ENCODE results near the gene COMMD9.

Gene COMMD9

DNA sequence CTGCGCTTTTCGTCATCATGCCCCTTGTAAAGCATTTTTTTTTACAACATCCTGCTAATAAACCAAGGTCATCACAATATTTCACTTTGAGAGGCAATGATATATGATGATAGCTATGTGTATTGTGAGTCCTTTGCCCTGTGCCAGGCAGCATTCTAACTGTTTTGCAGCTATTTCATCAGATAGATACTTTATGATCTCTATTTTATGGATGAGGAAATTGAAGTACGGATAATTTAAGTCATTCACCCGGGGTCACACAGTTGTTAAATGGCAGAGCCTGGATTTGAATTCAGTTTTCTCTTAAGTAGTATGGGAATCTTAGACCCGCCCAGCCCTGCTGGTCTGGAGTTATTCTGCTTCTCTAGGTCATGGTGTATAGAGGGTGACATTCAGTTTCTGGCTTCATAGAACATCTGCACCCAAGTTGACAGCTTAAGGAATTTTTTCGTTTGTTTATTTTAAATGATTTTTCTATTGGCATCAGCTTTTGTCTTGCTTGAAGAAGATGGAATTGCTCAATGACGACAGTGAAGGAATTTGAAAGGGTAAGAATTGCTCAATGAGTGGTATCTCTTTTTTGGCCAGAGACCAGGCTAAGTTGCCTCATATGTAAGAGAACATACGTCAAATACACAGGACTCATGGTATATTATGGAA, 7.8 kb upstream of the COMMD9 start:
- DNase-seq (ENCODE audit: low read depth): peak; percentile 98

DNA sequence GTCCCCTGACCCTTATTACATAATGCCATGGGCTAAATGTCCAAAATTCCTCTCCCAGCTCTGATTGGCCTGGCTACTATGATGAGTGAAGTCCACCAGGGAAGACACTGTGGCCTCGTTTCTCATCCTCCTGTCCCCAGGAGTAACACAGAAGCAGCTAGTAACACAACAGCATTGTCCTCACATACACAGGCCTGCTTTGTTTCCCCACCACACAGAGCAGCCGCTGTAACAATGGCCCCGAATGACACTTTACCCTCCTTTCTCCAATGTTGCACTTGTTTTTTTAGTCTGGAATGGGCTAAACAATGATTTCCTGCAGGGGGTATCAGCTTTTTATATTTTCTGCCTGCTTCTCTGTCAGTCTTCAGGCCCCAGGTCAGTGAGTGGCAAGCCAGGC, 6.7 kb upstream of the COMMD9 start, which contains the start of gene PRR5L:
Gene PRR5L, plus strand, starts transcription at position 363 of the 400 bp plus-strand sequence. CDS start 104,834 bp downstream, outside the sequence.
- no peak for DNase-seq (ENCODE audit: low read depth)

- DNase-seq (ENCODE audit: low read depth): peak; percentile 54
These were observed 3.1 kb upstream of the COMMD9 start for GRCh38 chr11:36292311-36292722.

DNA sequence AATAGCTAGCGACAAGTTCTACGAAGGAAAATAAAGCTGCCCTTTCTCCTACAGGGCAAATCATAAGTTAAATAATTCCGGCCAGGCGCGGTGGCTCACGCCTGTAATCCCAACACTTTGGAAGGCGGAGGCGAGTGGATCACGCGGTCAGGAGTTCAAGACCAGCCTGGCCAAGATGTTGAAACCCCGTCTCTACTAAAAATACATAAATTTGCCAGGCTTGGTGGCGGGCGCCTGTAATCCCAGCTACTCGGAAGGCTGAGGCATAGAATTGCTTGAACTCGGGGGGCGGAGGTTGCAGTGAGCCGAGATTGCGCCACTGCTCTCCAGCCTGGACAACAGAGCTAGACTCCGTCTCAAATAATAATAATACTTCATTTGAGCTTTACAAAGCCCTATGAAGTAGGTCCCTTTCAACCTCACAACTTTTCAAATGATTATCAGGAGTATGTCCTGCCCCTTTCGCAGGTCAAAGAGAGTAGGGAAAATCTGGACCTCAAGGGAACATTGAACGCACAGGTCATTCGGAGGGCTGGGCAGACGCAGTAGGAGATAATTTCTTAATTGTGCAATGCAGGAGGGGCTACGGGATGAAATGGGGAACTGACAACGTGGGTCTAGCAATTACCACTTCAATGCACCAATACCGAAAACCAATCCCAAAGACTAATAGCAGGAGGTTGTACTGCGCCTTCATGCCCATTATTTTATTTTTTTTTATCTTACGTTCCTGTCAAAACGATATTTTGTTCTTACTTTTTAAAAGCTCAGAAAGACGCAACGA, 590 bp downstream of the COMMD9 start:
- no peak for DNase-seq (ENCODE audit: low read depth)

DNA sequence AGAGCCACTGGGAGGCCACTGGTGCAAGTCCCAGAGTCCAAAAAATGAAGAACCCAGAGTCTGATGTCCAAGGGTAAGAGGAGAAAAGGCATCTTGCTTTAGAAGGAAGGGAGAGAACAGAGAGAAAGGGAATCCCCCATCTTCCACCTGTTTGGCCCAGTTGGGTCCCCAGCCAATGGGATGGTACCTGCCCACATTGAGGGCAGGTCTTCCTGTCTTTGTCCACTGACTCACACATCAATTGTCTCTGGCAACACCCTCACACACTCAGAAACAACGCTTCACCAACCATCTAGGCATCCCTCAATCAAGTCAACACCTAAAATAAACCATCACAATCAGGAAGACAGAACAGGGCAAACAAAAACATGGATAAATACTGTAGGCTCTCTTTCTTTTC, 6.3 kb downstream of the COMMD9 start:
- DNase-seq (ENCODE audit: low read depth): no peak

DNA sequence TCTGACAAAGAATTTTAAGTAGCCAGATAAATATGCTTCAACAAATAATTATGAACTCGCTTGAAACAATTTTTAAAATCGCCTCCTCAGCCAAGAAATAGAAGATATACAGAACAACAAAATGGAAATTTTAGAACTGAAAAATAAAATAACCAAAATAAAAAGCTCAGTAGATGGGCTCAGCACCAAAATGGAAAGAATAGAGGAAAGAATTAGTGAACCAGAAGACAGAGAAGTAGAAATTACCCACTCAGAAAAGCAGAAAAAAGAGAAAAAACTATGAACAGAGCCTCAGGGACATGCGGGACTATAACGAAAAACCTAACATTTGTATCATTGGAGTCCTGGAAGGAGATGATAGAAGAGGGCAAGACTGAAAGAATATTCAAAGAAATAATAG, 7.4 kb downstream of the COMMD9 start:
- no peak for DNase-seq (ENCODE audit: low read depth)

DNA sequence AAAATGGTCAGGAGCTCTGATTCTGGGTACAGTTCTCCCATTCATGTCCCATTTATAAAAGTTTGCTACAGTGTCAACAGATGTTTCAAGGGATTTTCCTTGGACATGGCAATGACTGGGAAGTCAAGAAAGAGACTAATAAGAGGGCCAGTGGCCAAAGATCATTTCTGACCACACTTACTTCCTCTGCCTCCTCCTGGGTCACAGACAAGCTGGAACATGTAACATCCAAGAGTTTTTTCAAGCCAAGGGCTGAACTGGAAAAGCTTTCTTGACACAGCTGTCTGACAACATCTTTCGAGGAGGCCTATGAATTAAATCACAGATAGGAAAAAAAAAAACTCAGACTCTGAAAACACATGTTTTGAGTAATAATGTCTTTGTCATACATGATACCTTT, 8.7 kb downstream of the COMMD9 start:
- no peak for DNase-seq (ENCODE audit: low read depth)

GRCh38 chr11:36278531-36279282, 10.5 kb downstream of the COMMD9 start:
- DNase-seq (ENCODE audit: low read depth): peak; percentile 68

GRCh38 chr11:36274414-36274813, 14.8 kb downstream of the COMMD9 start:
- no peak for DNase-seq (ENCODE audit: low read depth)

DNA sequence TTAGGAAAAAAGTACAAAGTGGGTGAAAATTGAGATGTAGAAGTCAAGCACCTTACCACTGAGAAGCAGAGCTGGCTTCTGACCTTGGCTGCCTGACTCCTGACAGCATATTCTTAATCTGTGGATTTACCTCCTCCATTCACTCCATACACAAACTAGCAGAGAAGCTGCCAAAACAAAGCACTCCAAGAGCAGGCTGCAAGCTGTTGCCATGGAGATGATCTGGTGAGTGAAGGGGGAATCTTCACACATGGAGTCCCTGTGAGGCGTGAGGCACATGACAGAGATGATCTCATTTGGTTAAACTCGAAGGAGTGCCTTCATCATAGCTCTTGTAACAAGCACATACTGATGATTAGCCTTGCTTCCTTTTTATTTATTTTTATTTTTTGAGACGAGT, 16.1 kb downstream of the COMMD9 start:
- no peak for DNase-seq (ENCODE audit: low read depth)

- peak; percentile 44 for DNase-seq (ENCODE audit: low read depth)
These were observed 17.3 kb downstream of the COMMD9 start for GRCh38 chr11:36271794-36272407.

DNA sequence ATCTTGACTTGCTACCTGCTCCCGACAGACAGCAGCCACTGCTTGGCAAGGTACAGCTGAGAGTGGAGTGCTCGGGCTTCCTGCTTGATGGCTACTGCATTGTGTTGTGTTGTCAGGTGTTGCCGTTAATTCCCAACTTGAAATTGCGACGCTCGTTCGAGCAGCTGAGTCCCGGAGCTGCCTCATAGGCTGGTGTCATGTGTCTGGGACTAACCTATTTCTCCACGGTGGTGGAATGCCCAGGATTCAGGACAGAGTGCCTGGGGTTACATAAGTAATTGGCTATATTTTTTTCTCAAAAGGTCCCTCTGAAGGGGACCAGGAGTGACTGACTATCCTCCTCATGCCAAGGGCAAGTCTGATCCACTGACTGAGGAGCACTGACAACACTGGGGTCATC, 18.5 kb downstream of the COMMD9 start:
- no peak for DNase-seq (ENCODE audit: low read depth)

DNA sequence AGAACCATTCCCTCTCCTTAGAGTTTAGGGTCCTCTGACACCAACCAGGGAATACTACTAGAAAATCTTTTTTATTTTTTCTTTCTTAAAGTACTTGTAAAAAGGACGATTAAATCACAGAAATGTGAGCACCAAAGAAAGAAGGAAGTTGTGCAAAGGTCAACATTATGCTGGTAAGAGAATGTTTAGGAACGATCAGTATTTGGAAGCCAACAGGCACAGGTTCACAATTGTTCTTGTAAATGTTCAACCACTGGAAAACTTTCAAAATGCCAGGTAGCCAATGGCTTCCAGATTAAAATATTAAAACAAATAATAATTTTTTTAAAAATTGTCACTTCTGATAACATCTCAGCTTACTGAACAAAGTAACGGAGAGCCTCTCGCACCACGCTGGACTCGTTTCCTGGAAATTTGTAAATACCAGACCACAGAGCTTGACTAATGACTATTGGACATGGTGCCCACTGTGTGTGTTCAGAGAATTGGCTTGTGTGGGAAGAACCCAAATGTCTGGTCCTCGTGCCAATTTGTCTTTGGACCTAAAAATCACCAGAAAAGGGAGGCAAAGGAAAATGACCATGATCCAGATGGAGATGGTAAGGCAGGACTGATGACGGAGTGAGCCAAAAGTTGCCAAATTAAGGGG, 20.8 kb downstream of the COMMD9 start:
- no peak for DNase-seq (ENCODE audit: low read depth)

DNA sequence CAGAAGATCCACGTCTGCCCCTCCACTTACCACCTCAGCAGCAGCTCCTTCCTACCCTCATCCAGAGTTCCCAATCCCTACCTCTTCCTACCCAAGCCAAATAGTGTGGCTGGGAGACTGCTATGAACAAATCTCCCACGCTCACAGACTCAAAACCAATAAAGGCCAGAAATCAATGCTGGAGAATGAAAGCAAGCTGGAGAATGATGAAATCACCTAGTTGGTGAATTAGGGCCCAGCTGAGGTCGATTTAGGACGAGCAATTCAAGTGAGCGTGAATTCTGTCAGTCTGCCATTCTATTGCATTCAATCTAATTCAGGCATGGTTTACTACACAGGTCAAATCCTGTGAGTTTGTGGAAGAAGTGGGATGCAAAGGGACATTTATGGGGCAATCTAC, 22.5 kb downstream of the COMMD9 start:
- no peak for DNase-seq (ENCODE audit: low read depth)

DNA sequence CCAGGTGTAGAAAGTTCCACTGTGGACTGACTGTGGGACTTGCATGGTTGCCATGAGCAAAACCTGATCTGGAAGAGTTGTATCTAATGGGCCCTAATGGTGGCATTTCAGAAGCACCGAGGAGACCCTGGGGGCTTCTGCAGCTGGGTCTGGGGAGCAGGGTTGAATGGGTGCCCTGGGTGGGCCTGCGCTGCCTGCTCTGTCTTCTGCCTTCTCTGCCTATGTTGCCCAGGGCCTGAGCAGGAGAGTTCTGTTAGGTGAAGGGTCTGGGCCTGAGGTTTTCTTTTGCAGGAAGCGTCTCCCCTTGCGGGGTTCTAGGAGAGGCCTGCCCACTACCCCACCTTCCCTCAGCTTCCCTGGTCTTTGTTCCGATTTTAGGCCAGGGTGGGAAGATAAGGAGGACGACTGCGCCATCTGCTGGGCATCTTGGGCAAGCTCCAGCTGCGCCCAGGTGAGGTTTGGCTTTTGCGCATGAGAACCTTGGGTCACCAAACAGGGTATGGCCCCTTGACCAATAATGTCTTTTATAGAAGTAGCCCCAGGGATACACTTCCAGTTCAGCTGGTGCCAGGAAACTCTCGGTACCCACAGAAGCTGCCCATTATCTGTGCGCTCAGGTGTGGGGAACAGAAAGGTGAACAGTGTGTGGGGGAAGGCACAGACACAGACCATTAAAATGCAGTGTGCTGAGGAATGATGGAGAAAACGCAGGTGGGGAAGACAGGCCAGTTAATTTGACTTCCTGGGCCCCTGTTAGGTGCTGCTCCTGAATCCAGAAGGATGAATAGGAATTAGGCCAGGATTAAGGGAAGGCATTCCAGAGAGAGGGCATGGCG, 23.2 kb downstream of the COMMD9 start:
- peak; percentile 25 for DNase-seq (ENCODE audit: low read depth)

GRCh38 chr11:36264973-36265344, 24.3 kb downstream of the COMMD9 start:
- DNase-seq (ENCODE audit: low read depth): no peak

DNA sequence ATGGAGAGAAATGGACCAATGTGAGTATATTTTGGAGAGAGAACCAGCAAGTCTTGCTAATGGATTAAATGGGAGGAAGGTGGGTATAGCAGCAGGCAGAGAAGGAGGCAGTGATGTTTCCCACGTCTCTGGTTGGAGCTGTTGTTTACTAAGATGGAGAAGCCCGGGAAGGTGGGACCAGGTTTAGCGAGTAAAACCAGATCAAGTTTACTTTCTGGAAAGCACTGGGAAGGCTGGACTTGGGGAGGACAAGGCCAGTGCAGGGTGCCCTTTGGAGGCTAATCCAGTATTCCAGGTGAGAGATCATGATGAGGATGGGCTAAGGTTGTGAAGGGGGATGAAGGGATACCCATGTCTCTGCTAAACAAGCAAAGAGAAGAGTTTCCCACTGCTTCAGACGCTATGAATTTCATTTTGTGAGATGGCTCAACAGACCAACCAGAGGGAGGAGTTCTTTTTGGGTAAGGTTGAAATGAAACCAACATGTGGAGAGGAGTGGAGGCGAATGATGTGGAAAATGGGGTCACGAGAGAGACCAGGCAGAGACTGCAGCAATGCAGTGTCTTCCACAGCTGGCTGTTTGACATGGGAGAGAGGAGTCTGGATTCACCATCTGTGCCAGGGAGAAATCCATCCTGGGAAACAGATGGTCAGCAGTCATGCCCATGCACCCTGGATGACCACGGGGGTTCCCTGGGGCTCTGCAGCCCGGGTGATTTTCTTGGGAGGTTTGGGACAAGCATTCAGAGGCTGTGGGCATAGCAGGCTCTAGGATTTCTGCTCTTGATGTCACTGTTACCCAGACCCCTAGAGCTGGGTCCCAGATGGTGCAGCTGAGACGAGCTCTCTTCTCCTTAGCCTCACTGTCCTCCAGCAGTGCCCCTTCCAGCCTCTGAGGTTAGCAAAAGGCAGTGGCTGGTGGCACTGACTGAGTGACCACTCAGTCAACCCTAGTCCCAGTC, 24.9 kb downstream of the COMMD9 start:
- DNase-seq (ENCODE audit: low read depth): no peak

- DNase-seq (ENCODE audit: low read depth): no peak
These were observed 28.1 kb downstream of the COMMD9 start for GRCh38 chr11:36261094-36261493.

GRCh38 chr11:36258730-36259360, 30.4 kb downstream of the COMMD9 start:
- peak; percentile 86 for DNase-seq (ENCODE audit: low read depth)
